OCI-LY7 (cell line): ENCODE measurements around the gene TJP3. TPM values are rescaled to one million over a fixed set of nuclear protein-coding genes. Genes with fewer than 3 reads are reported as not detected.

Source experiments
- BruUV-seq: library from RNA; stranded (reverse); fragments of 400-500 nt; replicated peaks from 2 replicates; lab custom pipeline; 2021; lab: Mats Ljungman, UMichigan
- CTCF ChIA-PET: fragments of 300-600 bp; sonication (Branson Sonifier 250); formaldehyde crosslinking; loops from one replicate; lab custom pipeline; 2022; ENCODE audit warnings: antibody characterized with exemption; ENCODE audit not compliant: unreplicated experiment; lab: Charles Lee
- POLR2A ChIA-PET: fragments of 300-600 bp; sonication (Branson Sonifier 250); formaldehyde crosslinking; loops from one replicate; lab custom pipeline; 2022; ENCODE audit warnings: antibody characterized with exemption; lab: Charles Lee
- DNase-seq: peaks from one replicate; pipeline ENCODE4 v3.0.0-alpha.2; 2015; ENCODE audit warnings: low spot score
- H2AFZ ChIP-seq: fragments of 200-600 bp; sonication (generic), shearing (Covaris generic); 2 replicates; pipeline ENCODE4 v1.6.1; 2014; ENCODE audit warnings: mild to moderate bottlenecking, antibody characterized with exemption, low read length, moderate library complexity
- H3K27ac ChIP-seq: fragments of 200-600 bp; sonication (generic); 2 replicates; pipeline ENCODE4 v1.5.1; 2014; ENCODE audit warnings: mixed run types, low read depth, mild to moderate bottlenecking, moderate library complexity, low read length, inconsistent platforms; ENCODE audit not compliant: poor library complexity, severe bottlenecking
- H3K36me3 ChIP-seq: fragments of 200-600 bp; sonication (generic); 2 replicates; pipeline ENCODE4 v1.6.1; 2014; ENCODE audit warnings: mild to moderate bottlenecking, antibody characterized with exemption, low read length, moderate library complexity, mixed read lengths; ENCODE audit not compliant: insufficient read depth
- H3K4me1 ChIP-seq: fragments of 200-600 bp; sonication (generic); 2 replicates; pipeline ENCODE4 v1.5.1; 2014; ENCODE audit warnings: mild to moderate bottlenecking, low read length; ENCODE audit not compliant: insufficient read depth, poor library complexity, severe bottlenecking
- H3K4me2 ChIP-seq: fragments of 200-600 bp; sonication (generic); 2 replicates; pipeline ENCODE4 v1.6.1; 2014; ENCODE audit warnings: mild to moderate bottlenecking, low read length
- H3K4me3 ChIP-seq: fragments of 200-600 bp; sonication (generic); 2 replicates; pipeline ENCODE4 v1.5.1; 2014; ENCODE audit warnings: mild to moderate bottlenecking, low read depth, low read length; ENCODE audit not compliant: poor library complexity, severe bottlenecking
- H3K79me2 ChIP-seq: fragments of 200-600 bp; sonication (generic); 2 replicates; pipeline ENCODE4 v1.6.1; 2016; ENCODE audit warnings: low read depth, mild to moderate bottlenecking, low read length, moderate library complexity, mixed read lengths; ENCODE audit not compliant: insufficient read depth
- H3K9me2 ChIP-seq: fragments of 200-600 bp; sonication (generic); 2 replicates; pipeline ENCODE4 v1.6.1; 2016; ENCODE audit warnings: mild to moderate bottlenecking, low read length, mixed read lengths; ENCODE audit not compliant: insufficient read depth
- H3K9me3 ChIP-seq: fragments of 200-600 bp; sonication (generic); 2 replicates; pipeline ENCODE4 v1.6.1; 2014; ENCODE audit warnings: mild to moderate bottlenecking, mixed run types, low read length, mixed read lengths
- H4K20me1 ChIP-seq: fragments of 200-600 bp; sonication (generic); 2 replicates; pipeline ENCODE4 v1.6.1; 2014; ENCODE audit warnings: mild to moderate bottlenecking, antibody characterized with exemption, low read length, moderate library complexity, mixed read lengths; ENCODE audit not compliant: insufficient read depth
- EZH2phosphoT487 ChIP-seq: fragments of 200-600 bp; sonication (generic); IDR thresholded peaks from 2 replicates; pipeline ENCODE4 v1.6.1; 2018; ENCODE audit warnings: low read depth, borderline replicate concordance, mild to moderate bottlenecking, mixed run types, antibody characterized with exemption, low read length, moderate library complexity, mixed read lengths
- intact Hi-C: fragments of 100-400 bp; cut with micrococcal nuclease; formaldehyde crosslinking; loops from one replicate; pipeline ENCODE4 v1.10.0; 2022; ENCODE audit not compliant: unreplicated experiment
- small RNA-seq: library from RNA; depleted of rRNA; stranded (forward); fragments of <200 nt; gene quantifications from one replicate; pipeline ENCODE3, GENCODE V24; 2014
- total RNA-seq, 2 experiments: library from RNA; depleted of rRNA in 1 of 2; stranded (reverse); fragments of >200 nt in 1 of 2; shearing (Covaris generic) in 1 of 2; gene quantifications; 2 replicates each; pipeline ENCODE4 v1.2.3, GENCODE V29; 2014 to 2022
- TF ChIP-seq, protein P1 (sequence below): fragments of 200-600 bp; sonication (generic); conservative IDR thresholded peaks from 2 replicates; pipeline ENCODE4 v1.5.1; 2014; ENCODE audit warnings: mild to moderate bottlenecking, antibody characterized with exemption, low read length, moderate library complexity, mixed read lengths

TJP3 gene
- total RNA-seq, 2 experiments from 2014 or later, result 0.69 to 1.8 TPM

DNA sequence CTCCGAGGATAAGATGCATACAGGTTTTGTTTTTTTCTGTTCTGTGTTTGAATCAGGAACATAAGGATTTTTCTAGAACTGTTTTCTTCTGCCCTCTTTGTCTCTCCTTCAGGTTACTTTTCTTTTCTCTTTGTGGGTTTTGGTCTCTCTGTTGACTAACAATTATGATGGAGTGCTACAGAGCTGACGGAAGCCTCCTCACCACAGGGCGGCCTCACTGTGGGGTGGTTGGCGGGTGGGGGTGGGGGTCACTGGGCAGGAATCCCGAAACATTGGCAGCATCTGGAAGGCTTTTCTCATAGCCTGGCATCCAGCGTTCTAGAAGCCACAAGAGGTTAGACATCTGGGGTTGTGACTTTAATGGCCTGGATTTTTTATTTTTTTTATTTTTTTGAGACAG, 90.0 kb downstream of the TJP3 start:
- ChIA-PET CTCF (no interaction called here), POLR2A (no interaction called here)
- intact Hi-C loops, result no loop called here
- no peak for TF ChIP-seq EZH2phosphoT487
- TF ChIP-seq, protein P1, sequence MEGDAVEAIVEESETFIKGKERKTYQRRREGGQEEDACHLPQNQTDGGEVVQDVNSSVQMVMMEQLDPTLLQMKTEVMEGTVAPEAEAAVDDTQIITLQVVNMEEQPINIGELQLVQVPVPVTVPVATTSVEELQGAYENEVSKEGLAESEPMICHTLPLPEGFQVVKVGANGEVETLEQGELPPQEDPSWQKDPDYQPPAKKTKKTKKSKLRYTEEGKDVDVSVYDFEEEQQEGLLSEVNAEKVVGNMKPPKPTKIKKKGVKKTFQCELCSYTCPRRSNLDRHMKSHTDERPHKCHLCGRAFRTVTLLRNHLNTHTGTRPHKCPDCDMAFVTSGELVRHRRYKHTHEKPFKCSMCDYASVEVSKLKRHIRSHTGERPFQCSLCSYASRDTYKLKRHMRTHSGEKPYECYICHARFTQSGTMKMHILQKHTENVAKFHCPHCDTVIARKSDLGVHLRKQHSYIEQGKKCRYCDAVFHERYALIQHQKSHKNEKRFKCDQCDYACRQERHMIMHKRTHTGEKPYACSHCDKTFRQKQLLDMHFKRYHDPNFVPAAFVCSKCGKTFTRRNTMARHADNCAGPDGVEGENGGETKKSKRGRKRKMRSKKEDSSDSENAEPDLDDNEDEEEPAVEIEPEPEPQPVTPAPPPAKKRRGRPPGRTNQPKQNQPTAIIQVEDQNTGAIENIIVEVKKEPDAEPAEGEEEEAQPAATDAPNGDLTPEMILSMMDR, result no peak
- no peaks in the 10 kb centered on the region for H3K4me1 ChIP-seq
- no peak overlapping the region for H2AFZ ChIP-seq
- H3K4me2 ChIP-seq, result no peak overlapping the region
- DNase-seq, result no peak
- no peaks in the 10 kb centered on the region for H3K79me2 ChIP-seq
- no peak overlapping the region for H3K27ac ChIP-seq
- no TSS peak for BruUV-seq
- H3K9me2 ChIP-seq, result no peaks in the 10 kb centered on the region
- no peaks in the 10 kb centered on the region for H3K36me3 ChIP-seq
- no peaks in the 10 kb centered on the region for H4K20me1 ChIP-seq
- no peak overlapping the region for H3K4me3 ChIP-seq
- H3K9me3 ChIP-seq, result no peaks in the 10 kb centered on the region

Small RNA genes within 50 kb of the gene (small RNA-seq; reads per million reads assigned to genes)
- gene AC005777.1, result not detected

Other genes starting within 250 kb of the TJP3 start
- gene SMIM24, start 227.9 kb upstream of the TJP3 start, total RNA-seq (2014; rRNA removed; shearing (Covaris generic)), result 9.9 and 14.4 TPM in 2 replicates
- gene SMIM24, start 227.9 kb upstream of the TJP3 start, total RNA-seq (2022), result 6.8 and 11.3 TPM in 2 replicates
- gene SMIM44, start 224.9 kb upstream of the TJP3 start, total RNA-seq (2014; rRNA removed; shearing (Covaris generic)), result not detected in 2 replicates
- gene SMIM44, start 224.9 kb upstream of the TJP3 start, total RNA-seq (2022), result not detected in 2 replicates
- 12.3 and 13.1 TPM in 2 replicates for gene DOHH, start 207.7 kb upstream of the TJP3 start, total RNA-seq (2014; rRNA removed; shearing (Covaris generic))
- 9.8 and 11.3 TPM in 2 replicates for gene DOHH, start 207.7 kb upstream of the TJP3 start, total RNA-seq (2022)
- 39.8 and 61.2 TPM in 2 replicates for gene FZR1, start 202.1 kb upstream of the TJP3 start, total RNA-seq (2014; rRNA removed; shearing (Covaris generic))
- gene FZR1, start 202.1 kb upstream of the TJP3 start, total RNA-seq (2022), result 65.3 and 67.9 TPM in 2 replicates
- 0.44 and 1.1 TPM in 2 replicates for gene TEKTIP1, start 169.2 kb upstream of the TJP3 start, total RNA-seq (2014; rRNA removed; shearing (Covaris generic))
- 7.0 and 9.7 TPM in 2 replicates for gene TEKTIP1, start 169.2 kb upstream of the TJP3 start, total RNA-seq (2022)
- gene MFSD12, start 150.8 kb upstream of the TJP3 start, total RNA-seq (2014; rRNA removed; shearing (Covaris generic)), result 74.4 and 79.4 TPM in 2 replicates
- gene MFSD12, start 150.8 kb upstream of the TJP3 start, total RNA-seq (2022), result 72.6 and 78.8 TPM in 2 replicates
- 105 and 119 TPM in 2 replicates for gene HMG20B, start 135.4 kb upstream of the TJP3 start, total RNA-seq (2014; rRNA removed; shearing (Covaris generic))
- gene HMG20B, start 135.4 kb upstream of the TJP3 start, total RNA-seq (2022), result 91.0 and 108 TPM in 2 replicates
- gene GIPC3, start 122.9 kb upstream of the TJP3 start, total RNA-seq (2014; rRNA removed; shearing (Covaris generic)), result not detected in 2 replicates
- gene GIPC3, start 122.9 kb upstream of the TJP3 start, total RNA-seq (2022), result not detected in 2 replicates
- not detected in 2 replicates for gene TBXA2R, start 101.5 kb upstream of the TJP3 start, total RNA-seq (2014; rRNA removed; shearing (Covaris generic))
- gene TBXA2R, start 101.5 kb upstream of the TJP3 start, total RNA-seq (2022), result not detected in 2 replicates
- 35.9 and 38.6 TPM in 2 replicates for gene CACTIN, start 81.6 kb upstream of the TJP3 start, total RNA-seq (2014; rRNA removed; shearing (Covaris generic))
- 33.0 and 34.2 TPM in 2 replicates for gene CACTIN, start 81.6 kb upstream of the TJP3 start, total RNA-seq (2022)
- 6.3 and 7.6 TPM in 2 replicates for gene PIP5K1C, start 7.9 kb upstream of the TJP3 start, total RNA-seq (2014; rRNA removed; shearing (Covaris generic))
- 13.7 and 15.1 TPM in 2 replicates for gene PIP5K1C, start 7.9 kb upstream of the TJP3 start, total RNA-seq (2022)
- 34.7 and 40.4 TPM in 2 replicates for gene APBA3, start 53.3 kb downstream of the TJP3 start, total RNA-seq (2014; rRNA removed; shearing (Covaris generic))
- 25.1 and 28.7 TPM in 2 replicates for gene APBA3, start 53.3 kb downstream of the TJP3 start, total RNA-seq (2022)
- 88.7 and 93.1 TPM in 2 replicates for gene MRPL54, start 54.3 kb downstream of the TJP3 start, total RNA-seq (2014; rRNA removed; shearing (Covaris generic))
- 60.4 and 66.6 TPM in 2 replicates for gene MRPL54, start 54.3 kb downstream of the TJP3 start, total RNA-seq (2022)
- not detected in 2 replicates for gene RAX2, start 63.8 kb downstream of the TJP3 start, total RNA-seq (2014; rRNA removed; shearing (Covaris generic))
- not detected in 2 replicates for gene RAX2, start 63.8 kb downstream of the TJP3 start, total RNA-seq (2022)
- not detected in 2 replicates for gene MATK, start 78.0 kb downstream of the TJP3 start, total RNA-seq (2014; rRNA removed; shearing (Covaris generic))
- gene MATK, start 78.0 kb downstream of the TJP3 start, total RNA-seq (2022), result not detected in 2 replicates
- not detected in 2 replicates for gene ZFR2, start 160.7 kb downstream of the TJP3 start, total RNA-seq (2014; rRNA removed; shearing (Covaris generic))
- not detected in 2 replicates for gene ZFR2, start 160.7 kb downstream of the TJP3 start, total RNA-seq (2022)
- not detected in 2 replicates for gene ATCAY, start 172.3 kb downstream of the TJP3 start, total RNA-seq (2014; rRNA removed; shearing (Covaris generic))
- gene ATCAY, start 172.3 kb downstream of the TJP3 start, total RNA-seq (2022), result not detected in 2 replicates
- not detected in 2 replicates for gene NMRK2, start 224.7 kb downstream of the TJP3 start, total RNA-seq (2014; rRNA removed; shearing (Covaris generic))
- not detected in 2 replicates for gene NMRK2, start 224.7 kb downstream of the TJP3 start, total RNA-seq (2022)